GM19043 (cell line): ENCODE results near the gene PARVA.

Experiments
- ATAC-seq: cut with Tn5 transposase; IDR thresholded peaks from one replicate; pipeline ENCODE4 v1.9.1; 2021; ENCODE audit warnings: low read depth; ENCODE audit not compliant: unreplicated experiment

PARVA gene

GRCh38 chr11:12403122-12403996 lies 26.0 kb downstream of the PARVA start:
- no peak for ATAC-seq

- ATAC-seq: no peak
These were observed 26.6 kb downstream of the PARVA start for GRCh38 chr11:12403997-12404350.

GRCh38 chr11:12404436-12404835 lies 27.1 kb downstream of the PARVA start:
- ATAC-seq: no peak

GRCh38 chr11:12408156-12408770 lies 30.9 kb downstream of the PARVA start:
- no peak for ATAC-seq

DNA sequence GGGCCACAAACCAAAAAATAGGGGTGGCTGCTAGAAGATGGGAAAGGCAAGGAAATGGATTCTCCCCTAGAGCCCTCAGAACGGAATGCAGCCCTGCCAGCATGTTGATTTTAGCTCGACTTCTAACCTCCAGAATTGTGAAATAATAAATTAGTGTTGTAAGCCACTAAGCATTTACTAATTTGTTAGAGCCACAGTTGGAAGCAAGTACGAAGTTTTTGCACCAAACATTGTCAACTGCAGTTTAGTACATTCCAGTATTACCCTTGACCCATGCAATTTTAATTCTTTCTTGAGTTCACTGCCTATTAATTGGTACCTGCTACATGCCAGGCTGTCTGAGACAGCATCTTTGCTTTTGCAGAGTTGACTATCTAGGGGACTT lies 32.2 kb downstream of the PARVA start:
- no peak for ATAC-seq

- no peak for ATAC-seq
These were observed 32.8 kb downstream of the PARVA start for GRCh38 chr11:12410006-12410728.

- no peak for ATAC-seq
These were observed 34.0 kb downstream of the PARVA start for GRCh38 chr11:12411393-12411792.

DNA sequence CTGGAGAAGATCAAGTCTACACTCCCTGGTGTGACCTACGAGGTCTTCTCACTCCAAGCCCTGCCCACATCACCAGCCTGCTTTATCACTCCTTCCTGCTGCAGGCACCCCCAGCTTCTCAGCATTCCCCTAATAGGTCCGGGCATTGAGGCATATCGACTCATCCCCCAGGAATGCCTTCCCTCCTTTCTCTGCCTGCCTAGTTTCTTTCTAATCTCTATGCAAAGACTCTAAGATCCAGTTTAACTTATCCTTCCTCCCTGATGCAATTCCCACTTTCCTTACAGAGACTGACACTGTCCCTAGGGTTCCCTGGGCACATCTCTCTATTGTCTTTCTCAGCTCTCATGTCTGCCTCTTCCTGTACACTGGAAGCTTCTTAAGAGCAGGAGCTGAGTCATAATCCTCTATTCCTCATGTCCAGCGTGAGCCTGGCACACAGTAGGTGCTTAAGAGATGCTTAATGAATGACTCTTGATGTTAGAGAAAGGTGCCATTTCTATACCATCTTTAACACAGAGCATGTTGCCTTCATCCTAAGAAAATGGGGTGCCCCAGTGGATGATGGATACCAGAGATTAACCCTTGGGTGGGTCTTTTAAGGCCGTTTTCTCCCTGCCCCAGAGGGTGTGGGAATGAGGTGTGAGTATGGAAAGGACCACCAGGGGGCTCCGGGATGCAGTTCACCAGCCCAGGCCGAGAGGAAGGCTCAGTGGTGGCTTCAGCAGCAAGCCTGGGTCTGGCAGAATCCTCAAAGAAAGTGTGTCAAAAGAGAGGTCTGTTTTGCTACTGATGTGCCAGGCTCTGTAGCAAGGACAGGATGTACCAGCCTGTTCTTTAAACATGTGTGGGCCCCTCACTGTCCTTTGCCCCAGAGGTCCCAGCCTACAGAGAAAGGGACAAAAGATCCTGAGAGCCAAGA lies 34.7 kb downstream of the PARVA start:
- ATAC-seq: no peak

GRCh38 chr11:12413141-12414052 lies 36.0 kb downstream of the PARVA start:
- ATAC-seq: no peak

DNA sequence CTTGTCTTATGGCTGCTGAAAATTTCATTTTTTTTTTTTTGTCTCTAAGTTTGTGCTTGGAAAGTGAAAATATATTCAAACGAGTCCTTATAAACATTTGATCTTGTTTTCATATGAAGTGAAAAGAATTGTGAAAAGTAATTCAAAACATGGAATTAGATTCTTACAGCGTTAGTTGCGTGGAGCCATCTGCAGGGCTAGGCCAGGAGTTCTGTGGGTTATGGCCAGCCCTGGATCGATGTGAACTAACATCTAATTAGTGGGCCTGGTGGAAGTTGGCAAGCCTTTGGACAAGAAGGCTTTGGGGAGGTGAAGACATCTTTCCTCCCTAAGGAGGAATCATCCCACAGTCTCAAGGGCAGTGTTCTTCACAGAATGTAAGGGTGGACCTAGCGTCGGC lies 37.2 kb downstream of the PARVA start:
- ATAC-seq: no peak

DNA sequence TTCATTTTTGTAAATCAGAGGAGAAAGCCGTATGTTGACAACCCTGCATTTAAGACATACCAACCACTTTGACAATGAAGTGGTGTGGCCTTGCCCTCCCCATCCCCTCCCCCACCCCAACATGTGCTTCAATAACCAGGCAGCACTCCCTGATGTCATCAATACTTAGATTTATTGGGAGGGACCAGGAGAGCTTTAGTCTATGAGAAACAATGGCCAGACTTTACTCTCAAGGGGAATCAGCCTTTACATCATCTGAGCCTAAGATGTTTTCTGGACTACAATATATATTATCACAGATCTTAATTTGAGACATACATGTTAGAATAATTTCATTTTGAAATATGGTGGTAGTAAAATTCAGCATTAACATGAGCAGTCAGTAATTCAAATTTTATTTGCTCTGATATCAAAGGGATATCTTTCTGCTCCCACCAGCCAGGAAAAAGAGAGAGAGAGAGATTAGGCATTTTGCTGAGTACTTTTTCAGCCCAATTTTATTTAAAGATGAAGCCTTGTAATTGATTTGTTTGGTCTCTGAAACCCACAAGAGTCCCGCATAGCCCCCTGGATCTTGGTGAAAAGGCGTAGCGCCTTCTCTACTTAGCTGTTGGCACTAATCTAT lies 38.1 kb downstream of the PARVA start:
- no peak for ATAC-seq

- no peak for ATAC-seq
These were observed 39.2 kb downstream of the PARVA start for GRCh38 chr11:12416552-12416951.

DNA sequence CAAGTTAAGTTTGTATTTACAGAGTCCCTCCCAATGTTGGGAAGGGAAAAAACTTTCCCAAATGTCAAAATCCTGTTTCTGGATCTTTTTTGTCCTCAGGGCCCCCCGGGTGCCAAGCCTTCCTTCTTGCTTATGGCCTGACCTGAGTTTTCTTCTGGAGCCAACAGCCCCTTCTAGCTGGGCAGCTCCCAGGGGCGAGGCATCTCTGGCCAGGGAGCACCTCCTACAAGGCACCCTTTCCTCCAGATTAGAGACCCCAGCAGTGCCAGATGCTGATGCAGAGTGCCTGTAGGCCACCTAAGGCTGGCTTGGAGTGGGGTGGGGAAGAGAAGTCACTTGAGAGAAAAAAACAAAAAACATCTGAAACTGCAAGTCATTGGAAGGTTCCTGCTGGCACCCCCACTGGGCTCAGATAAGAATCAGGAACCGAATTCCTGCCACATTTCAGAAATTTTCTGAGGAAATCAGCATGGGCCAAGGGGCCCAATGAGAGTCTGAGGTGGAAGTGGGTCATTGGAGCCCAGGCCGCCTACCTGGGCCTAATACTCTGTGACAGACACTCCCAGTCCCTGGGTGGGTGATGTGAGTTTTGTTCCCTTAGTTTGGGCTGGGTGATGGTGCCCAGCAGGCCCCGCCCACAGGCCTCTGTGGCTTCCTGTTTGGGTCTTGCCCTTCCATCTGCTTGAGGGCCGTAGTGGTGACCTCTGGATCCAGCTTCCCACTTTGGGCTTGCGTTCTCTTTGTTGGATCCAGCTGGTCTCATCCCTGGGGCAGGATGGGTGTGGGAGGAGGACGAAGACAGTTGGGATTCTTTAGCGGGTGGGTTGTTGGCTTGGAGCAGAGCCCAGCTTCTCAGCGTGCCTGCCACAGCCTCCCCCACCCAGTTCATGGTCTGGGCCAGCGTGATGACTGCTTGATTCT lies 40.6 kb downstream of the PARVA start:
- no peak for ATAC-seq

DNA sequence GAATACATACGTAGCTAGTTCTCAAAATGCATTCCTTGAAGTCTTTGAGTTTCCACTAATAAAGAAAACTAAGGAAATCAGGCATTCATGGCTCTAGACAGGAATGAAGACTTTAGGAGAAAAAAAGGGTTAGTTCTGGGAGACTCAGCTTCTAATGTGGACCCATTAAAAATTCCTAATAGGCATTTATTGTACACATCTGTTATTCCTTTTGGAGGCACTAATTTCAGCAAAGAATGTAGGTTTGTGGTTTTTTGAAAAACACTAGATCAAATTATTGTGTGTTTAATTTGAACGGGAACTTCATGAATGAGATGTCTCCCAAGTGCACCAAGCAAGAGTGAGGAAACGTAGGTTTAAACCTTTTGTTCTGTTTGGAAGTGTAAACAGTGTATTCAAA lies 42.7 kb downstream of the PARVA start:
- no peak for ATAC-seq

DNA sequence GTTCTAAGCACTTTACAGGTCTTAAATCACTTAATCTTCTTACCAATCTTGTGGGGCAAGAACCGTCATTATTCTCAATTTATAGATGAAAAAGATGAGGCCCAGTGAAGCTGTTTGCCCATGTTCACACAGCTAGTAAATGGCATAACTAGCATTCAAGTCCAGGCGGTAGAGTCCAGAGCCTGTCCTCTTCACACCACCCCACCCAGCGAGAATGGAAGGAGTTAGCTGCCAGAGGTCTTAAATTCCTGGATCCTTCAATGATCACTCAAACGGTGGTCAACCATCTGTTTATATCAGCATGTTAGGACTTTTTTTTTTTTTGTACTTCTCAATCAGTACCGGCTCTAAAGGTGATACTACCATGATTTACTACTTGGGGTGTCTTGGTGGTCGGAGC lies 43.3 kb downstream of the PARVA start:
- ATAC-seq: no peak

GRCh38 chr11:12421386-12421785 lies 44.0 kb downstream of the PARVA start:
- no peak for ATAC-seq

GRCh38 chr11:12426176-12426575 lies 48.8 kb downstream of the PARVA start:
- no peak for ATAC-seq

DNA sequence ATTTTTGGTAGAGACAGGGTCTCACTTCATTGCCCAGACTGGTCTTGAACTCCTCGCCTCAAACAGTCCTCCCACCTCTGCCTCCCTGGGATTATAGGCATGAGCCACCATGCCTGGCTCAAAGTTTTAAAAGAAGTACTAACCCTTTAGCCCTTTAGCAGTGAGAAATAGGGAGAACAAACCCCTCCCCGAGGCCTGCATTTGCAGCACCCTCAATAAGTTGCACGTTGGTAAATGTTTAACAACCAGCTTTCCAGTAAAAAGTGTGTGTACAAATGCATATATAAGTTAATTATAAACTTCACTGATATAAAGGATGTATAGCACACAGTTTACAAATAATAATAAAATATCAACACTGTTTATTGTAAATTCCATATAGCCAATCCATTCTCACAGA lies 51.8 kb downstream of the PARVA start:
- ATAC-seq: no peak
